ENCODE data around the gene CSAD. TPM values are rescaled to one million over a fixed set of nuclear protein-coding genes. Genes with fewer than 3 reads are reported as not detected.

The CSAD gene, protein sequence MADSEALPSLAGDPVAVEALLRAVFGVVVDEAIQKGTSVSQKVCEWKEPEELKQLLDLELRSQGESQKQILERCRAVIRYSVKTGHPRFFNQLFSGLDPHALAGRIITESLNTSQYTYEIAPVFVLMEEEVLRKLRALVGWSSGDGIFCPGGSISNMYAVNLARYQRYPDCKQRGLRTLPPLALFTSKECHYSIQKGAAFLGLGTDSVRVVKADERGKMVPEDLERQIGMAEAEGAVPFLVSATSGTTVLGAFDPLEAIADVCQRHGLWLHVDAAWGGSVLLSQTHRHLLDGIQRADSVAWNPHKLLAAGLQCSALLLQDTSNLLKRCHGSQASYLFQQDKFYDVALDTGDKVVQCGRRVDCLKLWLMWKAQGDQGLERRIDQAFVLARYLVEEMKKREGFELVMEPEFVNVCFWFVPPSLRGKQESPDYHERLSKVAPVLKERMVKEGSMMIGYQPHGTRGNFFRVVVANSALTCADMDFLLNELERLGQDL
- total RNA-seq (2014; rRNA removed; shearing (Covaris generic); ENCODE audit: low replicate concordance) = 1.2 and 7.1 TPM in 2 replicates

DNA sequence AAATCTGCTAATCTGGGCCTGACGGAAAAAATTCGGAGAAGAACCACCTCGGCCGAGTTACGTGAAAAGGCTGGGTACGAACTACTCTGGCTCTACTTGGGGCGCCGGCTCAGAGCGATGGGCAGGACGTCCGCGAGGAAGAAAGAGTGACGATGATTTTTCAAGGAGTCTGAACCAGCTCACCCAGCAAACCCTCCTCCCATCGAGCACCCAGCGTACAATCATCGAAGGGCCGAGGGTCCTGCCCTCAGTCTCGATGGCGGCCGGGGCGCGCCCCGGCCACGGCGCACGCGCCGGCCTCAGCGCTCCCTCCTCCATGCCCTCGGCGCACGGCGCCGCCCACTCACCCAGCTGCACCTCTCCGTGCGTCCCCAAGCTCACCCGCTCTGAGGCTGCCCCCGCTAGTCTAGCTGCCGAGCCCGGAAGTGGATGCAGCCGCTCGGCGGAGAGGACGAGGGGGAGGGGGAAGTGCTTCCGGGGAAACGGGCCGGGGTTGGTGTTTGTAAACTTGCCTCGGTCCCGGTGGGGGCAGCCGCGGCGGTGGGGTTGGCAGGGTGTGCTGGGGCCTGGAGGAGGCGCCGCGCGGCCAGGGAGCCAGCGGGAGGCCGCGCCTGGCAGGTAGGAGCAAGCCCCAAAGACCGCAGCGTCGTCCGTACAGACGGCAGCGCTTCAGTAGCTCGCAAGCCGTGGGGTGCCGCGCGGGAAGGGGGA lies at the start of gene CSAD, which contains the start of gene ZNF740:
Gene CSAD (minus strand): TSS at position 706 of the 711 bp plus-strand sequence. CDS start 7,455 bp downstream, outside the sequence.
Gene ZNF740 (plus strand): TSS at position 503 of the 711 bp plus-strand sequence. CDS start 1,262 bp downstream, outside the sequence.
- DNase-seq = peak; percentile 99
- Histone ChIP-seq H3K27me3 (no peaks in the 10 kb centered on the region), H3K36me3 (peaks cover 39% of the 10 kb centered on the region), H3K9me3 (no peaks in the 10 kb centered on the region), H3K4me3 (peak within 1 kb of the TSS; percentile 96)

DNA sequence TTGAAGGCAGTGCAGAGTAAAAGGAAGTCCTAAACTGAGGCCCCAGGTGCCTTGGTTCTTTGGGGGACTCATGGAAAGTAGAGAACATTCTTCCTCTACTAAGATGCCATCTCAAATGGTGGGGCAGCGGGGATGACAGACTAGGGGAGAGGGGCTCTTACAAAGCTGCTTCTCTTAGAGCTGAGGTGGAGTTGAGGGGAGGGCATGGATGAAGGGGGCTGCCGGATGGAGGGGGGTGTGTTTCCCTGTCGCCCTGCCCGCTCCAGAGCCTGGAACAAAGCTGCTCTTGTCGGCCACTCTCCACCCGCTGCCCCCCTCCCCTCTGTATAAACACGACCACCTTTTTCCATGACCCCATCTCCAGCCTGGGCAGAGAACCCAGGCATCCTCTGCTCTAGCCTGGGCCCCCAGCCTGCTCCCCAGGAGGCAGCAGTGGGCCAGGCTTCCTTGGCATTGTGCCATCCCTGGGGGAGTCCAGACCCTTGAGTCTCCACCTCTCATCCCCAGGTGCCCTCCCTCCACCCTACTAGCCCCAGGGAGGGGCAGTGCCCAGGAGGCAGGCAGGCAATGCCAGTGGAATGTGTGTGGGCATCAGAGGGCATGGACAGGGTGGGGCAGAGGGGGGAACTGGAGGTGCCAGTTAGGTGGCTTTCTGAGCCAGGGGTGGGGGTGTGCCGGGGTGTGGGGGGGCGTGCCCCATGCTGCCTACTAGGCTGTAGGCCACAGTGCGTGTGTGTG lies 49.6 kb upstream of the CSAD start:
- H3K9me3 ChIP-seq = no peaks in the 10 kb centered on the region
- H3K27me3 ChIP-seq = no peaks in the 10 kb centered on the region
- DNase-seq = peak; percentile 29
- H3K36me3 ChIP-seq = no peaks in the 10 kb centered on the region; the same call in 1 of the 2 replicates
- H3K4me3 ChIP-seq = no peak overlapping the region

DNA sequence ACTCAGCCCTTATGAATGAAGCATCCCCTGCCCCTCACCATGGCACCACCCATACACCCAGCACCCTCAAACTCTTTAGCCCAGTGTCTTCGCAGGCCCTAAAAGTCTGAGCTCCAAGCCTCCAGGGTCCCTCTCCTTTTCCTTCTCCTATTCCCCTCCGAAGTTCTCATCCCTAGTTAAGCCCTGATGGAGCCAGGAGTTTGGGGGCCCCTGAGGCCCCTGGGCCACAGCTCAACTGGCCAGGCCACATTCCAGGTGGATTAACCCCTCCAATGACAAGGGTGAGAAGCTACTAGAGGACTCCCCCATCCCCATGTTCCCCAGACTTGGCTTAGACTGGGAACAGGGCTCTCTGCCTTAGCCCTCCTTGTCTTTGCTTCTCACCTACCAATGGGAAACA lies 48.7 kb upstream of the CSAD start:
- H3K4me3 ChIP-seq = no peak overlapping the region
- no peaks in the 10 kb centered on the region for H3K27me3 ChIP-seq
- H3K9me3 ChIP-seq = no peaks in the 10 kb centered on the region
- H3K36me3 ChIP-seq = no peaks in the 10 kb centered on the region; the same call in 1 of the 2 replicates
- no peak for DNase-seq

DNA sequence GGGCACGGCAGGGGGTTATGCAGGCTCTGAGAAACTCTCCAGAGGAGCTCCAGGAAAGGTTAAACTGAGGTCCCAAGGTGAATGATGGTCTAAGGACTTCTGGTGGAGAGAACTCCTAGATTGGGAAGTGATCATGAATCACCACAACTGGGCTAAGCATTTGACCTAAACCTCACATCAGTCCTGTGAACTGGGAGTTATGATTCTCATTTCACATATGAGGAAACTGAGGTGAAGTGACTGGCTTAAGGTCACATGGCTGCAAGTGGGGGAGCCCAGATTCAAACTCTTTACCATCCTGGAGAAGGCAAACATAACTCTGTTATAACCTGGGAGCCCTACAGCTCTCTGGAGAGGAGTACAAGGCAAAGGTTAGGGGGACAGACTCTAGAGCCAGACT lies 47.1 kb upstream of the CSAD start:
- no peak for DNase-seq
- Histone ChIP-seq H3K4me3 (no peak overlapping the region), H3K36me3 (no peaks in the 10 kb centered on the region; the same call in 1 of the 2 replicates), H3K27me3 (no peaks in the 10 kb centered on the region), H3K9me3 (no peaks in the 10 kb centered on the region)

DNA sequence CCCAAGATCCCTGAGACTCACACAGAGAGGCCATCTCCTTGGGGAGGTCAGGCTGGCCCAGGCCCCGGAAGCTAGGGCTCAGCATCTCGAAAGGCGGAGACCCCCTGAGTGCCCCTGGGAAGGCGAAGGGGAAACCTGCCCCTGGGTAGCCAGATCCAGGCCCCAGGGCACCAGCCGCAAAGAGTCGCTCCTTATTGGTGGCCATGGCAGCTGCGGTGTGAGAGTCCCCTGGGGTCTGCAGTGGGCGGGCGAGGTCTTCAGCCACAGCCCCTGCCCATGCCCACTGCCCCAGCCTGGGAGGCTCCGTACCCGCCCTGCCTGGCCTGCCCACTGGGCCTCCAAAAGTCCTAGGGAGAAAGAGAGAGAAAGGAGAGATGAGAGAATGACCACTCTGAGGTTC lies 46.6 kb upstream of the CSAD start:
- Histone ChIP-seq H3K27me3 (no peaks in the 10 kb centered on the region), H3K36me3 (no peaks in the 10 kb centered on the region; the same call in 1 of the 2 replicates), H3K4me3 (no peak overlapping the region), H3K9me3 (no peaks in the 10 kb centered on the region)
- no peak for DNase-seq

DNA sequence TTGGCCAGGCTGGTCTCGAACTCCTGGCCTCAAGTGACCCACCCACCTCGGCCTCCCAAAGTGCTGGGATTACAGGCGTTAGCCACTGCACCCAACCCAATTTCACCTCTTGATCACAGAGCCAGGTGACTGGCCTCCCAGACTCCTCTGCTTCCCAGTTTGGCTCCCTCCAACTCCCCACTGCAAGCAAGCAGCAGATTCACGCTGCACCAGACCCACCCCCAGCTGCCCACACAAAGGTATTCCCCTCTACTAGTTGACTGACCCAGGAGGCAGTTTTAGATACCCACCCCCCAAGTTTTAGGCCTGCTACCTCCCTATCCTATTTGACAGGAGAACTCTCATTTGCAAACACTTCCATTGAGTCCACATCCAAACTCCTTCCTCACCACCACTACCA lies 46.1 kb upstream of the CSAD start:
- no peaks in the 10 kb centered on the region for H3K9me3 ChIP-seq
- DNase-seq = no peak
- H3K36me3 ChIP-seq = no peaks in the 10 kb centered on the region; the same call in 1 of the 2 replicates
- no peaks in the 10 kb centered on the region for H3K27me3 ChIP-seq
- no peak overlapping the region for H3K4me3 ChIP-seq

DNA sequence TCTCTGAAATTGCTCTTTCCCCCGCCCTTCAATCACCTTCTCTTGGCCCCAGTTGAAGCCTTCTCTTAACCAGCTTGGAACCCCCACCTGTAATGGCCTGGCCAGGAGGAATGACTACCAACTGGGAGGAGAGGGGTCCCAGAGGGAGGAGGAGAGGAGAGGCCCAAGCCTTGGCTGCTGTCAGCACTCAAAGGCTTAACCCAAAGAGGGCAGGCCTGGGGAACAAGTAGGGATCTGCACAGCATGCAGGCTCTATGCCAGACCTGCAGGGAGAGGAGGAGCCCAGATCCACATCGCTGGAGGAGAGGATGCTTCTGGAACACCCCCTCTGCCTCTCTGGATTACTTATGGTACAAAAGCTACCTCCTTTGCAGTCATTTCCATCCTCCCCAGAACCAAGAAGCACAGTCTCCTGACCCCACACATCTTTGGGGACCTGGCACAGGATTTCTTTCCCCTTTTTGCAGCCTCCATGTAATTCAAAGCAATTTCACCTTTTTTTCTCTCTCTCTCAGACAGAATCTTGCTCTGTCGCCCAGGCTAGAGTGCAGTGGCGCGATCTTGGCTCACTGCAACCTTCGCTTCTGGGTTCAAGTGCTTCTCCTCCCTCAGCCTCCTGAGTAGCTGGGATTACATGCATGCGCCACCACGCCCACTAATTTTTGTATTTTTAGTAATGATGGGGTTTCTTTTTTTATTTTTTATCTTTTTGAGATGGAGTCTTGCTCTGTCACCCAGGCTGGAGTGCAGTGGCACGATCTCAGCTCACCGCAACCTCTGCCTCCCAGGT lies 45.1 kb upstream of the CSAD start:
- DNase-seq = no peak
- no peaks in the 10 kb centered on the region for H3K9me3 ChIP-seq
- H3K36me3 ChIP-seq = no peaks in the 10 kb centered on the region; the same call in 1 of the 2 replicates
- H3K4me3 ChIP-seq = no peak overlapping the region
- H3K27me3 ChIP-seq = no peaks in the 10 kb centered on the region

DNA sequence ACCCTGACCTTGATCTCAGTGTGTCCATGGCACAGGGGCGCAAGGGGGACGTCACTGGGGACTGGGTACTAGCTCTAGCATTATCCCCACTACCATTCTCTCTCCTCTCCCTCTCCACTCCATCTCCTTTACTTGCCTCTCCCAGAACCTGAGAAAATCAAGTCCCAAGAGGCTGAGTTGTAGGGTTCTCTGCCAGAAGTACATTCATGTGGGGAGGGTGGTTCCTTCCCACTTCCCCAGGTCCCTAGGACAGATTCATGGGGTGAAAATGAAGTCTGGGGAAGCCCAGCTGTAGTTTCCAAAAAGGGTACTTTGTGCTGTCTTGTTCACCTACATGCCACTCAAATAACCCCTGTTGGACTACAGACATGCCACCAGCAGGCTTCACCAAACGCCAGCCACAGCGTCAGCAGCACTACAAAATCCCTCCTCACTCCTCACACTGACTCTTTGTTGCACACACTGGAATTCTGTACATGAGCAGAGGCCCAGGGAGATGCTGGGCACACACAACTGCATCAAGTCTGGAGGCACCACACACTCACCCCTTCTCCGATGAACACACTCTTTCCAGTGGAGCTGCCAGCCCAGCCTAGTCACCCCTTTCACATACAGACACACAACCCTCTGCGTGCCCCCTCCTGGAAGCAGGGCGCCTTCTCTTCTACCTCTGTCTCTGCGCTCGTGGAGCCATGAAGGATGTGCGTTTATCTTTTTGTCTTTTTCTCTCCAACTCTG lies 44.3 kb upstream of the CSAD start:
- Histone ChIP-seq H3K36me3 (no peaks in the 10 kb centered on the region; the same call in 1 of the 2 replicates), H3K4me3 (no peak overlapping the region)
- no peak for DNase-seq

DNA sequence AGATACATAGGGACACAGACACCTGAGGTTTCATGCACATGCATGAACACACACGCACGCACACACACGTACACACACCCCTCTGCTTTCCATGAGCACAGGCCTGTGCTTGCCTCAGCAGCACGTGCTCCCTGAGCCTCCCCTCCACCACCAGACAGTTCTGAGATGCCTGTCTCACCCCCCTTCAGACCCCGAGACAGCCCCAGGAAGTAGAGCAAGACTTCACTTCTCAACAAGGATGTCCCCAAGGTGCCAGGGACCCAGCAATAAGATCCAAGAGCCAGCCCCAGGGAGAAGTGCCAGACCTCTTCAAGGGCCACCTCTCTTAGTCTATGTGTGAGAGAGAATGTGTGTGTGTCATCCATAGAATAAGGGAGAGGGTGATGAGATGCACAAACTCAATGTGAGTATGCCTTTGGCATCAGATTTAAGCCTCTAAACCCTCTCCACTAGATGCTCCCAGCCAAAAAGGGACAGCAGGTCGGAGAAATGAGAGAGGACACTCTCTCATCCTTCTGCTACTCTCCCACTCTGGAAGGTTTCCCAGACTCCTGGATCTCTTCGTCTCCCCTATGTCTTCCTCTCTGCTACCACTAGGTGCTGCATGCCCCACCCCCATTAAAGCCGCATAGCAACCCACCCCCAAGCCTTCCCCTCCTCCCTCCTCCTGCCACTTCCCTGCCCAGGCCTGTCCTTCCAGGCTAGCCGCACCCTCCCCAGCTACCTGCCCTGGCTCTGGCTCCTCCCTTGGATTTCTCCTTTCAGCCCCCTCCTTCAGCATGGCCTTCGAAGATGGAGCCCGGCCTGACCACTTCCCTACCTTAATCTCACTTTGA lies 43.6 kb upstream of the CSAD start:
- H3K27me3 ChIP-seq = no peaks in the 10 kb centered on the region
- DNase-seq = no peak

More for the DNA sequence above, 44.3 kb upstream of the CSAD start:
- Histone ChIP-seq H3K9me3 (no peaks in the 10 kb centered on the region), H3K27me3 (no peaks in the 10 kb centered on the region)

DNA sequence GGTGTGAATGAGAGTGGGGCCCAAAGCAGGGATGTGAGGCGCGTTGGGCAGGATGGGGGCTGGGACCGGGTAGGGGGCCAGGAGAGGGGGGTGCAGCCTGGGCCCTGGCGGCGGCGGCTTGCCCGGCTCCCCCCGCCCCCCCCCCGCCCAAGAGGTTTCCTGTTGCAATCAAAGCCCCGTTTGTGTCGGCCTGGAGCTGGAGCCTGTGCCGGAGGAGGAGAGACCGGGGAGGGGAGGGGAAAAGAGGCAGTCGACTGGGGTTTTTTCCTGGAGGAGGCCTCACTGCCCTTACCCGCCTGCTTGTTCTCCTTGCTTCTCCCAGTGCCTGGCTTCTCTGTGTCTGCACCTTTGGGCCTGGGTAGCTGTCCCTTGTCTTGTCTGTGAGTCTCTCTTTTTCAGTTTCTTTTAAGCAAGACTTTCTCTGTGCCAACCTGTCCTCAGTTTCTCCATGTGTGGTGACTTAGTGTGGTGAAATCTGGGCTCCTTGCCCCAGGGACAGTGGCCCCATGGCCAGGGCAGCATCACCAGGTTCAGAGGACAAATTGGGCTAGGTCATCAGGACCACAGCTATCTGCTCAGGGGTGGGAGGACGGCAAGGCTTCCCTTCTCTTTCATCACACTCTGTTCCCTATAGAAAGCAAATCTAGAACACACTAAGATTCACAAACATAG lies 42.8 kb upstream of the CSAD start:
- DNase-seq = no peak
- H3K9me3 ChIP-seq = no peaks in the 10 kb centered on the region
- no peaks in the 10 kb centered on the region for H3K27me3 ChIP-seq
- H3K36me3 ChIP-seq = no peaks in the 10 kb centered on the region; the same call in 1 of the 2 replicates
- H3K4me3 ChIP-seq = no peak overlapping the region

More for the DNA sequence above, 43.6 kb upstream of the CSAD start:
- Histone ChIP-seq H3K4me3 (no peak overlapping the region), H3K36me3 (no peaks in the 10 kb centered on the region; the same call in 1 of the 2 replicates), H3K9me3 (no peaks in the 10 kb centered on the region)

DNA sequence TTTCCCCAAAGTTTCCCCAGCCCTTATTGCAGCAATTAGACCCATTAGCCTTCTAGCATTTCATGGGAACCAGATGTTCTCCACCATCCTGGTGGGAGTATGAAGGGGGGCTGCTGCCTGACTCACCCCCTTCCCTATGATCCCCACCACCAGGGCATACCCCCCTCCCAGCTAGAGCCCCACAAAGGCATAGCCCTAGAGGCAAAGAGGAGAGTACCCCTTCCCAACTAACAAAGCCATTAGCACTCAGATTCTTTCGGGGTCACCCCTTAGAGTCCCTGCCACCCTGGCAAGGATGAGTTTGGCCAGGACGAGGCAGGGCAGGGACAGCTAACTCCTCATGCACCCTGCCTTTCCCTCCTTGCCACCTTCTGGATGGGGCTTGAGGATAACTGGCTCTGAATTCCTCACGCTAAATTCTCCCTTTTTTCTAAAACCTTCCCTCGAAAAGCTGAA lies 42.1 kb upstream of the CSAD start:
- H3K4me3 ChIP-seq = no peak overlapping the region
- no peak for DNase-seq
- H3K27me3 ChIP-seq = no peaks in the 10 kb centered on the region
- no peaks in the 10 kb centered on the region; the same call in 1 of the 2 replicates for H3K36me3 ChIP-seq
- H3K9me3 ChIP-seq = no peaks in the 10 kb centered on the region

DNA sequence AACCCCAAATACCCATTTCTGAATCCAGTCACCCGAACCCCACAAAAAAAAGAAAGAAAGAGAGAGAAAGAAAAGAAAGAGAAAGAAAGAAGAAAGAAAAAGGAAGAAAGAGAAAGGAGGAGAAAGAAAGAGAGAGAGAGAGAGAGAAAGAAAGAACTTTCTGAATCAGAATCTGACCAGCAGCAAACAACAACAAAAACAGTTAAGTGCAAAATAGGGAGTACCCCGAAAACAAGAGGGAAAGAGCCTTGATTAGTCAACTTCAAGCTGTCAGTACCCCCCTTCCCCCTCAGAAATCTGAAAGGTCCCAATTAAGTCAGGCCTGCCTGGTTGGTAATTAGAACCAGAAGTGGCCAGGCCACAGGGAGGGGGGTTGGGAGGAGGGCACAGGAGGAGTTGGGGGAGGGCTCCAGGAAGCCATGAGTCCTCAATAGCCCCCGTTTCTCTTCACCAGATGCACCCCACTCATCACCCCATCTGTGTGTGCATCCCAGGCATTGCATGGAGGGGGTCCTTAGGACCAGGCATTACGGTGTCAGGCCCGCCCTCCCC lies 41.5 kb upstream of the CSAD start:
- Histone ChIP-seq H3K36me3 (no peaks in the 10 kb centered on the region), H3K27me3 (no peaks in the 10 kb centered on the region), H3K4me3 (peak overlapping the region; percentile 30), H3K9me3 (no peaks in the 10 kb centered on the region)
- DNase-seq = no peak

DNA sequence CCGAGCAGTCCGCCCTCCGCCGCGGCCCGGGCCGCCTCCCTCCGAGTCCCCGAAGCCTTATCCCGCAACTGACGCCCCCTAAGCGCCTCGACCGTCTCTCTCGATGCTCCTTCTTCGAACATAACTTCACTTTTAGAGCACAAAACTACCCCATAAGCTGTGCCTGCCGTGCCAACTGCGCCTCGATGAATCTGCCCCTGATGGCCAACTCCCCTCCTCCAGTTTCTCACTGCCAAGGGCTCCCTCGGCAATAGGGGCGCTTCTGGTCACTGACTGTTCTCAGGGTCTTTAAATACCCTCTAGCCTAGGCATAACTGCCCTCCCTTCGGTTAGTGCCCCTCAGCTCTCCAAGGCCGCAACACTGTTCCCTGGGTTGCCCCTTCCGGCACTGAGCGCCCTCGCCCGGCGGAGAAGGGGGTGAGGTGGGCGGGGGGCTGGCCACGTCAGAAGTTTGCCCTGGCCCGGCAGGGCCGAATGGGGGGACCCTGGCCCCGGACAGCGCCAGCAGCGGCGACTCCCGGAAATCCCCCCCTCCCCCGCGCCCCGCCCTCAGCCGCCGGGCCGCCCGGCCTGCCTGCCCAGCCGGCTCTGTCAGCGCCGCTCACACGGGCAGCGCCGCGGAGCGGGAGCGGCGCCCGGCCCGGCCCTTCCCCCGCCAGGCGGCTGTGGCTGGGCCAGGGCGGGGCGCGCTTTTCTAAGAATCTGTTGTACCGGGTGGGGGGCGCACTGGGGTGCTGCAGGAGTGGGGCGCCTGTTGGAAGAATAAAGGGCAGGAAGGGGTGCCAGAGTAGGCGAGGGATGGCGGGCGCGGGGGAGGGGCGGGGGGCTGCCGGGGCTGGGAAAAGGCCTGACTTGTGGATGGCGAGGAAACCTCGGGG lies 40.7 kb upstream of the CSAD start:
- H3K9me3 ChIP-seq = no peaks in the 10 kb centered on the region
- H3K27me3 ChIP-seq = no peaks in the 10 kb centered on the region
- peaks cover 4% of the 10 kb centered on the region; the same call in 1 of the 2 replicates for H3K36me3 ChIP-seq
- DNase-seq = peak; percentile 89
- H3K4me3 ChIP-seq = peak overlapping the region; percentile 65

Data from MG63 (cell line).